Fibroblast of lung (primary cell): ENCODE measurements around the gene SLIT3.

Experiments
- EZH2 ChIP-seq: IDR thresholded peaks from 2 replicates; pipeline ENCODE4 v1.5.1; 2012; ENCODE audit warnings: low read length, control low read depth, mild to moderate bottlenecking; ENCODE audit errors: missing control alignments
- TF ChIP-seq, protein P1 (sequence below), 2 donors: IDR thresholded peaks in 1 of 2; conservative IDR thresholded peaks in 1 of 2; 1 replicate in 1 of 2; 2 replicates in 1 of 2; pipeline ENCODE4 v1.5.1; 2011 to 2012; ENCODE audit warnings: low read length in 2 of 2, control low read depth in 1 of 2, inconsistent platforms in 1 of 2, low read depth in 1 of 2, mild to moderate bottlenecking in 1 of 2

GRCh38 chr5:168887931-168888330 lies 413.0 kb downstream of the SLIT3 start:
- TF ChIP-seq, protein P1, sequence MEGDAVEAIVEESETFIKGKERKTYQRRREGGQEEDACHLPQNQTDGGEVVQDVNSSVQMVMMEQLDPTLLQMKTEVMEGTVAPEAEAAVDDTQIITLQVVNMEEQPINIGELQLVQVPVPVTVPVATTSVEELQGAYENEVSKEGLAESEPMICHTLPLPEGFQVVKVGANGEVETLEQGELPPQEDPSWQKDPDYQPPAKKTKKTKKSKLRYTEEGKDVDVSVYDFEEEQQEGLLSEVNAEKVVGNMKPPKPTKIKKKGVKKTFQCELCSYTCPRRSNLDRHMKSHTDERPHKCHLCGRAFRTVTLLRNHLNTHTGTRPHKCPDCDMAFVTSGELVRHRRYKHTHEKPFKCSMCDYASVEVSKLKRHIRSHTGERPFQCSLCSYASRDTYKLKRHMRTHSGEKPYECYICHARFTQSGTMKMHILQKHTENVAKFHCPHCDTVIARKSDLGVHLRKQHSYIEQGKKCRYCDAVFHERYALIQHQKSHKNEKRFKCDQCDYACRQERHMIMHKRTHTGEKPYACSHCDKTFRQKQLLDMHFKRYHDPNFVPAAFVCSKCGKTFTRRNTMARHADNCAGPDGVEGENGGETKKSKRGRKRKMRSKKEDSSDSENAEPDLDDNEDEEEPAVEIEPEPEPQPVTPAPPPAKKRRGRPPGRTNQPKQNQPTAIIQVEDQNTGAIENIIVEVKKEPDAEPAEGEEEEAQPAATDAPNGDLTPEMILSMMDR (conservative IDR thresholded peaks at IDR 0.05 in 1 of 2, IDR thresholded peaks at IDR 0.05 in 1 of 2; ENCODE audit: low read depth in 1 of 2, low read length in 2 of 2), result no peak
- no peak for TF ChIP-seq EZH2
